ENCODE data around the gene GDE1.

Gene GDE1

GRCh38 chr16:19542138-19542821, 20.4 kb upstream of the GDE1 start:
- no peak for ATAC-seq
- TF ChIP-seq PATZ1 (CRISPR knock-in tag; IDR thresholded peaks at IDR 0.05; ENCODE audit: borderline replicate concordance) = no peak
- no peak for TF ChIP-seq ZNF8 (CRISPR knock-in tag; IDR thresholded peaks at IDR 0.05)
- no peak for TF ChIP-seq SNAI2 (CRISPR knock-in tag; IDR thresholded peaks at IDR 0.05)
- no peak for TF ChIP-seq TCF4 (CRISPR knock-in tag; IDR thresholded peaks at IDR 0.05; ENCODE audit: borderline replicate concordance)
- TF ChIP-seq ARNTL (CRISPR knock-in tag; IDR thresholded peaks at IDR 0.05; ENCODE audit: borderline replicate concordance, low read depth) = no peak

GRCh38 chr16:19540241-19540970, 18.5 kb upstream of the GDE1 start:
- ATAC-seq = no peak
- TF ChIP-seq ZFP3 (CRISPR knock-in tag; IDR thresholded peaks at IDR 0.05) (no peak), ISL1 (CRISPR knock-in tag; IDR thresholded peaks at IDR 0.05) (no peak), ZNF565 (CRISPR knock-in tag; conservative IDR thresholded peaks at IDR 0.05; ENCODE audit: low read depth) (no peak), ARNTL (CRISPR knock-in tag; IDR thresholded peaks at IDR 0.05; ENCODE audit: borderline replicate concordance, low read depth) (no peak), CREB5 (CRISPR knock-in tag; IDR thresholded peaks at IDR 0.05; ENCODE audit: low read depth) (no peak), PATZ1 (CRISPR knock-in tag; IDR thresholded peaks at IDR 0.05; ENCODE audit: borderline replicate concordance) (no peak), CSRNP3 (CRISPR knock-in tag; IDR thresholded peaks at IDR 0.05) (no peak), ZFP30 (CRISPR knock-in tag; IDR thresholded peaks at IDR 0.05) (no peak)

- ATAC-seq = no peak
- TF ChIP-seq ZFP3 (CRISPR knock-in tag; IDR thresholded peaks at IDR 0.05) = no peak
- no peak for TF ChIP-seq ZNF8 (CRISPR knock-in tag; IDR thresholded peaks at IDR 0.05)
- TF ChIP-seq BACH2 (CRISPR knock-in tag; IDR thresholded peaks at IDR 0.05; ENCODE audit: borderline replicate concordance) = no peak
- no peak for TF ChIP-seq ZC3H10 (CRISPR knock-in tag; IDR thresholded peaks at IDR 0.05)
- TF ChIP-seq OSR1 (CRISPR knock-in tag; IDR thresholded peaks at IDR 0.05) = no peak
Measured at GRCh38 chr16:19532601-19533000, 10.7 kb upstream of the GDE1 start.

- no peak for ATAC-seq
- no peak for TF ChIP-seq CREB5 (CRISPR knock-in tag; IDR thresholded peaks at IDR 0.05; ENCODE audit: low read depth)
Measured at GRCh38 chr16:19528666-19529065, 6.8 kb upstream of the GDE1 start.

GRCh38 chr16:19527161-19527560, 5.3 kb upstream of the GDE1 start:
- no peak for ATAC-seq

More at GRCh38 chr16:19527161-19527560, 5.3 kb upstream of the GDE1 start:
- no peak for TF ChIP-seq ISL1 (CRISPR knock-in tag; IDR thresholded peaks at IDR 0.05)
- TF ChIP-seq PATZ1 (CRISPR knock-in tag; IDR thresholded peaks at IDR 0.05; ENCODE audit: borderline replicate concordance) = no peak
- no peak for TF ChIP-seq CSRNP3 (CRISPR knock-in tag; IDR thresholded peaks at IDR 0.05)
- TF ChIP-seq ZNF8 (CRISPR knock-in tag; IDR thresholded peaks at IDR 0.05) = no peak
- no peak for TF ChIP-seq TSHZ2 (CRISPR knock-in tag; IDR thresholded peaks at IDR 0.05)

Data from SK-N-SH treated with all-trans-retinoic acid at 6 μM for 48 hours (cell line).